ENCODE measurements around the gene MITF. TPM values are rescaled to one million over a fixed set of nuclear protein-coding genes. Genes with fewer than 3 reads are reported as not detected.
A peak's percentile ranks its signal among the peaks of the same experiment; 100 is the strongest.

MITF gene
- polyA plus RNA-seq, 1 of the 3 experiments (the other 2 are of a cell fraction) = 1.7 TPM

DNA sequence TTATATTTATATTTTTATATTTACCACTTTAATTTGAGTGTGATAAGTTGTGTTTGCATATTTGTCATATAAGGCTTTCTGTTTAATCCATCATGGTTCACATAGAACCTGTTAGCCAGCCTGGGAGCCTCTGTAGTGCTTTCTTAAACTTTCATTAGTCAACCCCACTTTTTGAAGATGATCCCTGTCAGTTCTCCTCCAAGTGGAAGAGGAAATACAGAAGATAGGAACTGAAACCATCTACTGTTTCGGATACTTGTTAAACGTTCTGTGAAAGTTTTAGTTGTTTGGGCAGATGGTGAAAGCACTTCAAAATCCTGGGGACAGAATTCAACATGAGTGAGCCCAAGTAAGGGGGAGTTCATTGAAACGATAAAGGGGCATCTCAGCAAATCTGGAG lies 255.7 kb downstream of the MITF start (continued):
- TF ChIP-seq ZBTB33 (IDR thresholded peaks at IDR 0.05; ENCODE audit: borderline replicate concordance, low read depth) = no peak
- TF ChIP-seq TCF12 (IDR thresholded peaks at IDR 0.05) = no peak
- no peak for TF ChIP-seq IRF3 (IDR thresholded peaks at IDR 0.05; ENCODE audit: low read depth, low read length)
- no peak for TF ChIP-seq USF1 (IDR thresholded peaks at IDR 0.05; ENCODE audit: borderline replicate concordance, low read depth)
- TF ChIP-seq USF2 (IDR thresholded peaks at IDR 0.05; ENCODE audit: borderline replicate concordance, low read depth, low read length) = no peak
- TF ChIP-seq POLR2AphosphoS5 (IDR thresholded peaks at IDR 0.05; ENCODE audit: low read depth, low read length) = no peak
- TF ChIP-seq FOSL2 (IDR thresholded peaks at IDR 0.05; ENCODE audit: borderline replicate concordance, low read depth) = no peak
- TF ChIP-seq, protein P1, sequence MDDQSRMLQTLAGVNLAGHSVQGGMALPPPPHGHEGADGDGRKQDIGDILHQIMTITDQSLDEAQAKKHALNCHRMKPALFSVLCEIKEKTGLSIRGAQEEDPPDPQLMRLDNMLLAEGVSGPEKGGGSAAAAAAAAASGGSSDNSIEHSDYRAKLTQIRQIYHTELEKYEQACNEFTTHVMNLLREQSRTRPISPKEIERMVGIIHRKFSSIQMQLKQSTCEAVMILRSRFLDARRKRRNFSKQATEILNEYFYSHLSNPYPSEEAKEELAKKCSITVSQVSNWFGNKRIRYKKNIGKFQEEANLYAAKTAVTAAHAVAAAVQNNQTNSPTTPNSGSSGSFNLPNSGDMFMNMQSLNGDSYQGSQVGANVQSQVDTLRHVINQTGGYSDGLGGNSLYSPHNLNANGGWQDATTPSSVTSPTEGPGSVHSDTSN (IDR thresholded peaks at IDR 0.05) = no peak

- Histone ChIP-seq H3K36me3 (replicated peaks in 1 of 2; ENCODE audit: control insufficient read depth in 1 of 2, insufficient read depth in 2 of 2, low read length in 1 of 2) (no peaks in the 10 kb centered on the region), H3K9me2 (no peaks in the 10 kb centered on the region), H4K20me1 (ENCODE audit: insufficient read depth) (no peaks in the 10 kb centered on the region), H2AFZ (ENCODE audit: low read depth) (no peak overlapping the region), H3K4me2 (peak overlapping the region; percentile 36; the same call in 1 of the 2 replicates), H3F3A (replicated peaks; ENCODE audit: insufficient read depth) (peaks cover 7% of the 10 kb centered on the region), H3K79me2 (ENCODE audit: insufficient read depth) (no peaks in the 10 kb centered on the region), H3K27ac (ENCODE audit: low read depth in 2 of 2, low read length in 1 of 2) (peak overlapping the region; percentile 60 to 62; a peak in 3 of 4 replicates), H3K4me3 (ENCODE audit: low read depth in 2 of 2, low read length in 1 of 2) (no peak overlapping the region), H3K4me1 (ENCODE audit: control insufficient read depth in 1 of 2, insufficient read depth in 2 of 2, low read depth in 1 of 2, low read length in 1 of 2) (peaks cover 0 to 15% of the 10 kb centered on the region in 2 experiments; a peak in 3 of 4 replicates), H3K9ac (no peak overlapping the region), H3K9me3 (no peaks in the 10 kb centered on the region), H3K27me3 (ENCODE audit: insufficient read depth) (no peaks in the 10 kb centered on the region)
- ChIA-PET POLR2A (interaction anchor here (0.6 kb wide), 1 partner anchor 25 kb away, joined by 3 read pairs; no protein-coding TSS in a partner anchor), CTCF (interaction anchor here (0.9 to 1.3 kb wide), 3 partner anchors 14 to 66 kb away, joined by 3 to 4 read pairs (median 3); no protein-coding TSS in a partner anchor)
- 12% methylated on average over 3 of the region's 3 CpGs for WGBS (ENCODE audit: low lambda C conversion rate)
- DNase-seq = peak; percentile 47
- TF ChIP-seq, protein P1 (IDR thresholded peaks at IDR 0.05) = peak; percentile 47; the same call in 1 of the 2 replicates
- TF ChIP-seq TAF1 (IDR thresholded peaks at IDR 0.05; ENCODE audit: borderline replicate concordance, low read depth, low read length) = no peak
- TF ChIP-seq FOSL2 (IDR thresholded peaks at IDR 0.05; ENCODE audit: borderline replicate concordance, low read depth) = no peak
- TF ChIP-seq TEAD4 (IDR thresholded peaks at IDR 0.05; ENCODE audit: borderline replicate concordance, insufficient read depth) = peak; percentile 11; the same call in 1 of the 2 replicates
- TF ChIP-seq, protein P2, sequence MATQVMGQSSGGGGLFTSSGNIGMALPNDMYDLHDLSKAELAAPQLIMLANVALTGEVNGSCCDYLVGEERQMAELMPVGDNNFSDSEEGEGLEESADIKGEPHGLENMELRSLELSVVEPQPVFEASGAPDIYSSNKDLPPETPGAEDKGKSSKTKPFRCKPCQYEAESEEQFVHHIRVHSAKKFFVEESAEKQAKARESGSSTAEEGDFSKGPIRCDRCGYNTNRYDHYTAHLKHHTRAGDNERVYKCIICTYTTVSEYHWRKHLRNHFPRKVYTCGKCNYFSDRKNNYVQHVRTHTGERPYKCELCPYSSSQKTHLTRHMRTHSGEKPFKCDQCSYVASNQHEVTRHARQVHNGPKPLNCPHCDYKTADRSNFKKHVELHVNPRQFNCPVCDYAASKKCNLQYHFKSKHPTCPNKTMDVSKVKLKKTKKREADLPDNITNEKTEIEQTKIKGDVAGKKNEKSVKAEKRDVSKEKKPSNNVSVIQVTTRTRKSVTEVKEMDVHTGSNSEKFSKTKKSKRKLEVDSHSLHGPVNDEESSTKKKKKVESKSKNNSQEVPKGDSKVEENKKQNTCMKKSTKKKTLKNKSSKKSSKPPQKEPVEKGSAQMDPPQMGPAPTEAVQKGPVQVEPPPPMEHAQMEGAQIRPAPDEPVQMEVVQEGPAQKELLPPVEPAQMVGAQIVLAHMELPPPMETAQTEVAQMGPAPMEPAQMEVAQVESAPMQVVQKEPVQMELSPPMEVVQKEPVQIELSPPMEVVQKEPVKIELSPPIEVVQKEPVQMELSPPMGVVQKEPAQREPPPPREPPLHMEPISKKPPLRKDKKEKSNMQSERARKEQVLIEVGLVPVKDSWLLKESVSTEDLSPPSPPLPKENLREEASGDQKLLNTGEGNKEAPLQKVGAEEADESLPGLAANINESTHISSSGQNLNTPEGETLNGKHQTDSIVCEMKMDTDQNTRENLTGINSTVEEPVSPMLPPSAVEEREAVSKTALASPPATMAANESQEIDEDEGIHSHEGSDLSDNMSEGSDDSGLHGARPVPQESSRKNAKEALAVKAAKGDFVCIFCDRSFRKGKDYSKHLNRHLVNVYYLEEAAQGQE (IDR thresholded peaks at IDR 0.05; ENCODE audit: low read depth, low read length) = no peak
- TF ChIP-seq CHD2 (IDR thresholded peaks at IDR 0.05; ENCODE audit: low read length, partially characterized antibody) = peak; percentile 45
- no peak for TF ChIP-seq IRF3 (IDR thresholded peaks at IDR 0.05; ENCODE audit: low read depth, low read length)
- TF ChIP-seq SIN3A (IDR thresholded peaks at IDR 0.05; ENCODE audit: borderline replicate concordance, low read depth, low read length) = no peak
- TF ChIP-seq RAD21 (IDR thresholded peaks at IDR 0.05; ENCODE audit: low read length) = 0 out of 2 replicates have a peak, but pooled peaks have one; percentile 6
- TF ChIP-seq GATA2 (CRISPR knock-in tag; IDR thresholded peaks at IDR 0.05) = peak; percentile 49
Observed at GRCh38 chr3:69997631-69998307, 258.5 kb downstream of the MITF start.
